Gastrocnemius medialis (tissue), 4 donors: Measurements from ENCODE around the gene ATP2C2.

Source experiments
- POLR2A ChIP-seq, 2 donors: fragments of 450-650 bp; IDR thresholded peaks; one replicate each; pipeline ENCODE4 v1.6.1; 2017; ENCODE audit warnings: antibody characterized with exemption in 2 of 2, mild to moderate bottlenecking in 2 of 2, moderate library complexity in 2 of 2
- TF ChIP-seq, protein P1 (sequence below), 5 experiments: fragments of 450-650 bp in 3 of 5; fragments of 200-600 bp in 2 of 5; sonication (generic) in 2 of 5; IDR thresholded peaks in 4 of 5; conservative IDR thresholded peaks in 1 of 5; 1 replicate in 4 of 5; 2 replicates in 1 of 5; pipeline ENCODE4 v1.5.1; 2016 to 2019; ENCODE audit warnings: antibody characterized with exemption in 5 of 5, mild to moderate bottlenecking in 3 of 5, moderate library complexity in 3 of 5

GRCh38 chr16:84367750-84368307, 509 bp upstream of the ATP2C2 start:
- TF ChIP-seq, protein P1, sequence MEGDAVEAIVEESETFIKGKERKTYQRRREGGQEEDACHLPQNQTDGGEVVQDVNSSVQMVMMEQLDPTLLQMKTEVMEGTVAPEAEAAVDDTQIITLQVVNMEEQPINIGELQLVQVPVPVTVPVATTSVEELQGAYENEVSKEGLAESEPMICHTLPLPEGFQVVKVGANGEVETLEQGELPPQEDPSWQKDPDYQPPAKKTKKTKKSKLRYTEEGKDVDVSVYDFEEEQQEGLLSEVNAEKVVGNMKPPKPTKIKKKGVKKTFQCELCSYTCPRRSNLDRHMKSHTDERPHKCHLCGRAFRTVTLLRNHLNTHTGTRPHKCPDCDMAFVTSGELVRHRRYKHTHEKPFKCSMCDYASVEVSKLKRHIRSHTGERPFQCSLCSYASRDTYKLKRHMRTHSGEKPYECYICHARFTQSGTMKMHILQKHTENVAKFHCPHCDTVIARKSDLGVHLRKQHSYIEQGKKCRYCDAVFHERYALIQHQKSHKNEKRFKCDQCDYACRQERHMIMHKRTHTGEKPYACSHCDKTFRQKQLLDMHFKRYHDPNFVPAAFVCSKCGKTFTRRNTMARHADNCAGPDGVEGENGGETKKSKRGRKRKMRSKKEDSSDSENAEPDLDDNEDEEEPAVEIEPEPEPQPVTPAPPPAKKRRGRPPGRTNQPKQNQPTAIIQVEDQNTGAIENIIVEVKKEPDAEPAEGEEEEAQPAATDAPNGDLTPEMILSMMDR (IDR thresholded peaks at IDR 0.05 in 4 of 5, conservative IDR thresholded peaks at IDR 0.05 in 1 of 5), result no peak
- TF ChIP-seq POLR2A (IDR thresholded peaks at IDR 0.05), result no peak
